Fibroblast of lung (primary cell): ENCODE measurements around the gene RNF145. TPM values are rescaled to one million over a fixed set of nuclear protein-coding genes. Genes with fewer than 3 reads are reported as not detected.

Experiments
- DNase-seq, 2 donors: peaks; one replicate each; pipeline versions ENCODE4 v3.0.0 to v3.0.0-alpha.2; 2010; ENCODE audit warnings: low read depth in 2 of 2
- H2AFZ ChIP-seq: 2 replicates; pipeline ENCODE4 v1.5.1; 2012; ENCODE audit warnings: low read length, control low read depth, inconsistent platforms
- H3K27ac ChIP-seq: 2 replicates; pipeline ENCODE4 v1.5.1; 2011; ENCODE audit warnings: low read length, control low read depth; ENCODE audit not compliant: insufficient read depth
- H3K27me3 ChIP-seq: 2 replicates; pipeline ENCODE4 v1.5.1; 2011; ENCODE audit warnings: mild to moderate bottlenecking, low read length; ENCODE audit not compliant: control insufficient read depth, insufficient read depth
- H3K36me3 ChIP-seq: 2 replicates; pipeline ENCODE4 v1.5.1; 2011; ENCODE audit warnings: low read length; ENCODE audit not compliant: control insufficient read depth, insufficient read depth
- H3K4me1 ChIP-seq: 2 replicates; pipeline ENCODE4 v1.5.1; 2011; ENCODE audit warnings: low read length; ENCODE audit not compliant: control insufficient read depth, insufficient read depth; ENCODE audit errors: extremely low read depth
- H3K4me2 ChIP-seq: 2 replicates; pipeline ENCODE4 v1.5.1; 2011; ENCODE audit warnings: low read length, control low read depth; ENCODE audit not compliant: insufficient read depth; ENCODE audit errors: extremely low read depth
- H3K4me3 ChIP-seq, 4 experiments: fragments of 200-600 bp in 1 of 4; sonication (generic) in 1 of 4; replicated peaks in 1 of 4; 2 replicates each; pipeline ENCODE4 v1.5.1; 2011 to 2016; ENCODE audit warnings: low read length in 4 of 4, low read depth in 3 of 4, mild to moderate bottlenecking in 3 of 4, control low read depth in 2 of 4, inconsistent platforms in 1 of 4, mixed read lengths in 1 of 4; ENCODE audit not compliant: insufficient read depth in 1 of 4; ENCODE audit errors: control extremely low read depth in 1 of 4
- H3K79me2 ChIP-seq: 2 replicates; pipeline ENCODE4 v1.5.1; 2012; ENCODE audit warnings: mild to moderate bottlenecking, low read length, inconsistent platforms; ENCODE audit not compliant: control insufficient read depth, insufficient read depth
- H3K9ac ChIP-seq: 2 replicates; pipeline ENCODE4 v1.5.1; 2011; ENCODE audit warnings: mild to moderate bottlenecking, low read length, control low read depth; ENCODE audit not compliant: insufficient read depth
- H3K9me3 ChIP-seq: 2 replicates; pipeline ENCODE4 v1.5.1; 2012; ENCODE audit warnings: low read depth, low read length; ENCODE audit not compliant: control insufficient read depth, insufficient read depth
- H4K20me1 ChIP-seq: 2 replicates; pipeline ENCODE4 v1.5.1; 2011; ENCODE audit warnings: low read length; ENCODE audit not compliant: control insufficient read depth, insufficient read depth; ENCODE audit errors: extremely low read depth
- CTCF ChIP-seq, 2 donors: IDR thresholded peaks in 1 of 2; conservative IDR thresholded peaks in 1 of 2; 1 replicate in 1 of 2; 2 replicates in 1 of 2; pipeline ENCODE4 v1.5.1; 2011 to 2012; ENCODE audit warnings: low read length in 2 of 2, control low read depth in 1 of 2, inconsistent platforms in 1 of 2, low read depth in 1 of 2, mild to moderate bottlenecking in 1 of 2
- EZH2 ChIP-seq: IDR thresholded peaks from 2 replicates; pipeline ENCODE4 v1.5.1; 2012; ENCODE audit warnings: low read length, control low read depth, mild to moderate bottlenecking; ENCODE audit errors: missing control alignments
- polyA plus RNA-seq, 2 donors: library from polyadenylated mRNA; depleted of rRNA in 1 of 2; stranded (reverse) in 1 of 2; unstranded in 1 of 2; fragments of >200 nt; gene quantifications; 2 replicates each; pipeline ENCODE4 v1.2.1, GENCODE V29; 2011 to 2012; ENCODE audit warnings: missing spikeins in 1 of 2
- total RNA-seq: library from RNA; depleted of rRNA; stranded (reverse); fragments of >200 nt; gene quantifications from 2 replicates; pipeline ENCODE4 v1.2.1, GENCODE V29; 2014

Gene RNF145
- total and polyA plus RNA-seq, 2 donors (not counting 1 experiment from before 2014, with no cell fraction given): 54.2 to 75.0 TPM

GRCh38 chr5:159171274-159171673 is 38.1 kb downstream of the RNF145 start:
- no peak overlapping the region for H3K4me2 ChIP-seq
- TF ChIP-seq EZH2 (no peak), CTCF (conservative IDR thresholded peaks at IDR 0.05 in 1 of 2, IDR thresholded peaks at IDR 0.05 in 1 of 2; ENCODE audit: low read depth in 1 of 2, low read length in 2 of 2) (no peak)
- H3K9ac ChIP-seq: no peak overlapping the region
- H3K9me3 ChIP-seq: no peaks in the 10 kb centered on the region
- H3K27ac ChIP-seq: no peak overlapping the region
- H3K4me1 ChIP-seq: no peaks in the 10 kb centered on the region
- no peaks in the 10 kb centered on the region for H3K79me2 ChIP-seq
- H3K27me3 ChIP-seq: no peaks in the 10 kb centered on the region
- no peak for DNase-seq
- H3K36me3 ChIP-seq: peaks cover 5% of the 10 kb centered on the region
- H2AFZ ChIP-seq: no peak overlapping the region
- H4K20me1 ChIP-seq: no peaks in the 10 kb centered on the region
- H3K4me3 ChIP-seq: no peak overlapping the region

DNA sequence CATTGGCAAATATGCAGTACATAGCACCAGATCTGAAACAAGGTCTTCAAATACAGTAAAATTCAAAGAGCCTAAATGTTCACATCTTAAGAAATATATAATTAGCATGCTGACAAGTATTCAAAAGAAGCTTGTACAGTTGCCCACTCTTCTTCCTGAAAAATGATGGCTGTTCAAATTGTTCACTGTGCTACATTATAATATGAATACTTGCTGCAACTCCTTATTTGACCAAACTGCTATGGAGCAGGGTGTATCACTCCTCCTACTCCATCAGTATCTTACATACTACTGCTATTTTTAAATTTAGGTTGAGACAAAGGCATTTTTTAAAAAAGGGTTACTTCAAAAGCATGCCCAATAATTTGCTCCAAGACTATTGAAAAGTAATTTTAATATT is 39.3 kb downstream of the RNF145 start:
- Histone ChIP-seq H2AFZ (no peak overlapping the region), H3K36me3 (peaks cover 3% of the 10 kb centered on the region), H3K9ac (no peak overlapping the region), H3K4me3 (no peak overlapping the region), H3K4me2 (no peak overlapping the region), H3K27ac (no peak overlapping the region), H3K9me3 (no peaks in the 10 kb centered on the region), H4K20me1 (no peaks in the 10 kb centered on the region), H3K27me3 (no peaks in the 10 kb centered on the region), H3K79me2 (no peaks in the 10 kb centered on the region), H3K4me1 (no peaks in the 10 kb centered on the region)
- no peak for TF ChIP-seq CTCF (conservative IDR thresholded peaks at IDR 0.05 in 1 of 2, IDR thresholded peaks at IDR 0.05 in 1 of 2; ENCODE audit: low read depth in 1 of 2, low read length in 2 of 2)
- TF ChIP-seq EZH2: no peak
- DNase-seq: no peak

DNA sequence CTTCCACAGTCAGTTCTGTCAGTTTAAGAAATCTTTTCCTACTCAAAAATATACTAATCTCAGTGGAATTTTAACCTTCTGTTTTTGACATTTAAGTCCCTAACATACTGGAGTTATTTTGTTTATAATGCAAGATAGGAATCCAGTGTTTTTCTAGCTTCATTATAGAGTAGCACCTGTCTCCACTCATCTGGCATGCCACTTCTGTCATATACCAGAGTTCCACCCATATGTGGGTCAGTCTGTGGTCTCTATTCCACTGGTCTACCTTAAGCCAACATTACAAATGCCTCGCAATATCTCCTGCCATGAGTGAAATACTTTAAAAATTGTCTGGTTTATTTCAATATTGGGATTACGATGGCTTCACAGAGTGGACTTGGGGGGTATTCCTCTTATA is 42.9 kb downstream of the RNF145 start:
- no peak overlapping the region for H3K9ac ChIP-seq
- H3K4me3 ChIP-seq: no peak overlapping the region
- no peaks in the 10 kb centered on the region for H3K9me3 ChIP-seq
- TF ChIP-seq EZH2: no peak
- no peak for TF ChIP-seq CTCF (conservative IDR thresholded peaks at IDR 0.05 in 1 of 2, IDR thresholded peaks at IDR 0.05 in 1 of 2; ENCODE audit: low read depth in 1 of 2, low read length in 2 of 2)
- H3K27ac ChIP-seq: no peak overlapping the region
- DNase-seq: no peak
- no peaks in the 10 kb centered on the region for H4K20me1 ChIP-seq
- no peak overlapping the region for H2AFZ ChIP-seq
- no peak overlapping the region for H3K4me2 ChIP-seq
- H3K79me2 ChIP-seq: no peaks in the 10 kb centered on the region
- H3K27me3 ChIP-seq: no peaks in the 10 kb centered on the region
- H3K36me3 ChIP-seq: peaks cover 3% of the 10 kb centered on the region
- H3K4me1 ChIP-seq: peaks cover 2% of the 10 kb centered on the region
